GM18526 (cell line): ENCODE measurements around the gene GCGR.

Experiments
- POLR2A ChIP-seq: IDR thresholded peaks from 3 replicates; pipeline ENCODE4 v1.6.1; 2011; ENCODE audit not compliant: insufficient read length; ENCODE audit errors: extremely low read depth

GCGR gene

GRCh38 chr17:81846743-81847689 is 43.1 kb downstream of the GCGR start:
- TF ChIP-seq POLR2A = no peak

- no peak for TF ChIP-seq POLR2A
These were observed 45.5 kb downstream of the GCGR start for GRCh38 chr17:81849457-81849856.

GRCh38 chr17:81851423-81851822 is 47.5 kb downstream of the GCGR start:
- no peak for TF ChIP-seq POLR2A

GRCh38 chr17:81852237-81852636 is 48.3 kb downstream of the GCGR start:
- no peak for TF ChIP-seq POLR2A

GRCh38 chr17:81854974-81855774 is 51.2 kb downstream of the GCGR start:
- no peak for TF ChIP-seq POLR2A

- no peak for TF ChIP-seq POLR2A
These were observed 54.4 kb downstream of the GCGR start for GRCh38 chr17:81858170-81858966.

GRCh38 chr17:81858967-81859905 is 55.3 kb downstream of the GCGR start:
- TF ChIP-seq POLR2A = no peak

- peak; percentile 98 for TF ChIP-seq POLR2A
These were observed 56.2 kb downstream of the GCGR start, which contains the start of gene P4HB for GRCh38 chr17:81859906-81860755. P4HB (minus strand) TSS chr17:81860535; CDS start chr17:81860471, 64 bp downstream.

GRCh38 chr17:81860756-81861568 is 57.0 kb downstream of the GCGR start:
- TF ChIP-seq POLR2A = peak; percentile 93

- TF ChIP-seq POLR2A = no peak
These were observed 59.2 kb downstream of the GCGR start for GRCh38 chr17:81863123-81863675.
